Naive thymus-derived CD8-positive, alpha-beta T cell (primary cell): ENCODE data around the gene EYS. TPM values are rescaled to one million over a fixed set of nuclear protein-coding genes. Genes with fewer than 3 reads are reported as not detected.
"Not testable (repeated sequence)": the region's sequence is repeated elsewhere in the genome, so short reads cannot be mapped to it uniquely, and the experiment has no call there.

Experiments used
- ATAC-seq, 2 donors: fragments of 150-1000 bp; cut with Tn5 transposase in 1 of 2; sonication (Bioruptor Pico), chemical (Tn5 transposase) in 1 of 2; 1 replicate in 1 of 2; 2 replicates in 1 of 2; pipeline ENCODE4 v1.10.0; 2021; ENCODE audit warnings: mild to moderate bottlenecking in 2 of 2, moderate library complexity in 2 of 2
- POLR2A ChIA-PET: fragments of 350-600 bp; sonication (Branson Sonifier 250); formaldehyde crosslinking; loops from one replicate; lab custom pipeline; 2021; ENCODE audit warnings: antibody characterized with exemption; lab: Charles Lee
- DNase-seq, 10 donors: peaks; one replicate each; pipeline versions ENCODE4 v3.0.0 to v3.0.0-alpha.2; 2020 to 2022
- H3K27ac Mint-ChIP-seq, 10 donors: one replicate each; pipeline ENCODE4 v1.8.0; 2020 to 2022; ENCODE audit warnings: mild to moderate bottlenecking in 10 of 10, mixed read lengths in 10 of 10, moderate library complexity in 4 of 10, inconsistent platforms in 1 of 10
- H3K27me3 Mint-ChIP-seq, 5 donors: one replicate each; pipeline ENCODE4 v1.8.0; 2021 to 2022; ENCODE audit warnings: mixed read lengths in 5 of 5
- H3K36me3 Mint-ChIP-seq, 3 donors: one replicate each; pipeline ENCODE4 v1.8.0; 2020 to 2022; ENCODE audit warnings: mixed read lengths in 3 of 3, mild to moderate bottlenecking in 2 of 3, inconsistent platforms in 1 of 3
- H3K4me1 Mint-ChIP-seq, 4 donors: one replicate each; pipeline ENCODE4 v1.8.0; 2021 to 2022; ENCODE audit warnings: mixed read lengths in 4 of 4
- H3K4me3 Mint-ChIP-seq, 10 donors: one replicate each; pipeline ENCODE4 v1.8.0; 2020 to 2022; ENCODE audit warnings: mild to moderate bottlenecking in 10 of 10, mixed read lengths in 10 of 10, moderate library complexity in 6 of 10, inconsistent platforms in 1 of 10
- H3K9me3 Mint-ChIP-seq, 9 donors: one replicate each; pipeline ENCODE4 v1.8.0; 2020 to 2022; ENCODE audit warnings: mixed read lengths in 9 of 9, mild to moderate bottlenecking in 3 of 9, inconsistent platforms in 1 of 9, moderate library complexity in 1 of 9
- polyA plus RNA-seq, 3 donors: library from polyadenylated mRNA; unstranded; fragments of 300-500 nt; fragmentation: Illumina TruSeq; gene quantifications; one replicate each; pipeline ENCODE4 v1.2.3, GENCODE V29; 2021
- total RNA-seq, 8 experiments: library from RNA in 2 of 8; stranded (reverse) in 2 of 8; gene quantifications; one replicate each; pipeline ENCODE4 v1.2.3 and lab custom pipeline; 2021 to 2026

EYS gene
- total and polyA plus RNA-seq, 5 experiments from 2014 or later, result 0.07 to 0.09 TPM; not detected in 3

DNA sequence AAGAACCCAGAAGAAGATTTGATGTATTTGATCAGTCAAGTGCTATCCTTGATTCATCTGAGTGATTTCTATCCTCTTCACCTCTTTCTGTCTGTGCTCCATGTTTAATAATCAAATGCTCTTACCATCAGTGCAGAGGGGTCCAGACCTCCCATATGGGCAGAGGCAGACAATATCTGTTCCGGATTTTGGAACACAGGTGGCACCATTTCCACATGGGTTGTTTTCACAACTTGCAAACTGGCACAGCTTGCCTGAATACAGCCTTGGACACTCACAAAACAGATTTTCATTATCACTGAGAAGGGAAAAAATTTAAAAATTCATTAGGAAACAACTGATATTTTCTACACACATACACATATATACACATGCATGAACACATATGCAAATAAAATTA, 1843.0 kb downstream of the EYS start:
- Mint-ChIP-seq H3K27me3 (no peaks in the 10 kb centered on the region), H3K9me3 (no peaks in the 10 kb centered on the region), H3K36me3 (no peaks in the 10 kb centered on the region), H3K4me3 (no peak overlapping the region), H3K27ac (no peak overlapping the region), H3K4me1 (no peaks in the 10 kb centered on the region)
- DNase-seq (no peak), ATAC-seq (no peak)
- POLR2A ChIA-PET, result no interaction called here

DNA sequence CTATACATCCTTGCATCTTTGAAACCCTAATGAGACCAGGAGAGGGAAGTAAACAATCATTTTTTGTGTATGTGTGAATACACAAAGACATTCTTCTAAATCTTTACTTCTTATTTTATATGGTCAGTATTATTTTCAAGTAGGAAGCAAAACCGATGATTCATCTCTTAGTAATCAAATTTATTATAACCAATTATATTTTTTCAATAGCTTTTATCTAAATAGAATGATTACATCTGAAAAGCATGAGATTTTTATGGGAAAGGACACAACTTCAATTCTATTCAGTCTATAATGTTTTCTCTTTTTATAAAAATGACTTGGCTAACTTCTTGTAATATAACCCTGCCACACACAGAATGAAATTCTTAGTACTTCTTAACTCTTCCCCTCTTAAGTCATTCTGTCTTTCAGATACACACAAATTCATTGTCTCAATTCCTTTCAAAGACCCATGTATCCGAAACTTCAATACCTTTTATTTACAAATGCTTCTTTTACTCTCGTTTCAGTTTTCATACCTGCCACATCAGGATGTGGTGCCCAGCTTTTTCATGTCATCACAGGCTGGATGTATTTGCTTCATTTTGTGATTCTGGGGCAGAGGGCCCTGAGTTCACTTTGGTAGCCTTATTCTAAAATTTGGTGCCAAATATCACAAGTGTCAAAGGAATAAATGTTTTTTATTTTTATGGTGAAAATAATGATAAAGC, 1844.4 kb downstream of the EYS start:
- DNase-seq (no peak), ATAC-seq (no peak)
- Mint-ChIP-seq H3K4me1 (no peaks in the 10 kb centered on the region), H3K27me3 (no peaks in the 10 kb centered on the region), H3K36me3 (no peaks in the 10 kb centered on the region), H3K9me3 (no peaks in the 10 kb centered on the region), H3K27ac (no peak overlapping the region), H3K4me3 (no peak overlapping the region)
- POLR2A ChIA-PET, result no interaction called here

DNA sequence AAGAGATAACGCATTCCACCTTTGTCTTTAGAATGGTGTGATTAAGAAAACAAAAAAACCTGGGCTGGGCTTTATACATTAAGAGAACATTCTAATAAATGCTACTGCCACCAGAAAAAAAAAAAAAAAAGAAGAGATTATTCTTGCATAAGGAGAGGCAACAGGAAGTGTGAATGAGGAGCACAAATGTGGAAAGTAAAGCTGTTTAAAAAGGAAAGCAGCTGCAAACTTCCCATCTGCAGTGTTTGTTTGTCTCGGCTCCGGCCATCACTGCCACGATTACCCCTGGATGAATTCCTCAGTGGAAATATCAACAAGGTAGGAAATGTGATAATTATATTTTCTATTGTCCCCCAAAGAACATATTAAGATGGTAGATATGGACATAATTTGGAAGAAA, 1847.5 kb downstream of the EYS start:
- no peak for ATAC-seq
- Mint-ChIP-seq H3K4me1 (no peaks in the 10 kb centered on the region), H3K27me3 (no peaks in the 10 kb centered on the region), H3K4me3 (no peak overlapping the region), H3K27ac (no peak overlapping the region), H3K36me3 (no peaks in the 10 kb centered on the region), H3K9me3 (peaks cover 0 to 2% (median 0%) of the 10 kb centered on the region in 9 donors)
- no peak for DNase-seq
- POLR2A ChIA-PET, result no interaction called here

DNA sequence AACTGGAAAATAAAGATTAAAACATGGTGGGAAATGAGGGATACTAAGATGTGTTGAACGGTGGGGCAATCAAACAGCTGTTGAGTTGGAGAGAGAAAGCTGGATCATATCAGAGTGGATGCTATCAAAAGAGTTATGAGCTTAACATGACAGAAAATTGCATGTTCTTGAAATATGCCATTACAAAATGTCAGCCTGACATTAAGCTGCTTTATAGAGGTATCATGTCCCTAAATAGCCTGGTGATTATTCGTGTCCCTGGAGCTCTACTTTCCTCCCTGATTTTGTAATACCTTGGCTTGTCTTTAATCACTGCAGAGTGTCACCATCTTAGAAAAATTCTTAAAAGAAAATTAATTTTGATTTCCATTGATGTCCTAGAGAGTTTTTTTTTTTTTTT, 1848.3 kb downstream of the EYS start:
- no peak for DNase-seq
- no peaks in the 10 kb centered on the region for H3K27me3 Mint-ChIP-seq
- no peaks in the 10 kb centered on the region for H3K4me1 Mint-ChIP-seq
- no peak overlapping the region for H3K27ac Mint-ChIP-seq
- H3K4me3 Mint-ChIP-seq, result no peak overlapping the region
- POLR2A ChIA-PET, result no interaction called here
- no peaks in the 10 kb centered on the region for H3K36me3 Mint-ChIP-seq
- peaks cover 0 to 2% (median 0%) of the 10 kb centered on the region in 9 donors for H3K9me3 Mint-ChIP-seq
- no peak for ATAC-seq

DNA sequence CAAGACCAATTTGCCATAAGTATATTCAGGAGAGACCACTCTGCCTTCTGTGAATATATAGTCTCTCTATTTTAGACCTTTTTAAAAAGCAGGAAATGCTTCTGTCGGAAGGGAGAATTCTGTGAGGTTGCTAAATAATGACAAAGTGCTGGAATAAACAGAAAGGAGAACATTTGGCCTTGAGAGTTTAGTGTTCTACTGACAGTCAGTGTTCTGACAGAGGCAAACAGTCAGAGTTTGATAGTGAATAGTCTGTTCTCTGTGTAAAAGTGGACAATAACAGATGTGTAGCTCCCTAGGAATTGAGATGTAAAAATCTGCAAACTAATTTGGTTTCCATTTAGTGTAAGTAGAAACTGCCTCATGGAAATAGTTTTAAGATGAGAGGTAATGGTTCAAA, 1850.8 kb downstream of the EYS start:
- POLR2A ChIA-PET, result no interaction called here
- DNase-seq (no peak), ATAC-seq (no peak)
- no peaks in the 10 kb centered on the region for H3K4me1 Mint-ChIP-seq
- H3K4me3 Mint-ChIP-seq, result no peak overlapping the region
- no peaks in the 10 kb centered on the region for H3K36me3 Mint-ChIP-seq
- peaks cover 0 to 12% (median 6%) of the 10 kb centered on the region in 9 donors for H3K9me3 Mint-ChIP-seq
- no peak overlapping the region for H3K27ac Mint-ChIP-seq
- peaks cover 0 to 4% (median 0%) of the 10 kb centered on the region in 5 donors for H3K27me3 Mint-ChIP-seq

DNA sequence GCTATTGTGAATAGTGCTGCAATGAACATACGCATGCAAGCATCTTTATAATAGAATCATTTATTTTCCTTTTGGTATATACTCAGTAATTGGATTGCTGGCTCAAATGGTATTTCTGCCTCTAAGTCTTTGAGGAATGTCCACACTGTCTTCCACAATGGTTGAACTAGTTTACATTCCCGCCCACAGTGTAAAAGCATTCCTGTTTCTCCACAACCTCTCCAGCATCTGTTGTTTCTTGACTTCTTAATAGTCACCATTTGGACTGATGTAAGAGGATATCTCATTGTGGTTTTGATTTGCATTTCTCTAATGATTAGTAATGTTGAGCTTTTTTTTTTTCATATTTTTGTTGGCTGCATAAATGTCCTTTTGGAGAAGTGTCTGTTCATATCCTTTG, 1862.7 kb downstream of the EYS start:
- Mint-ChIP-seq H3K4me1 (no peaks in the 10 kb centered on the region), H3K4me3 (no peak overlapping the region), H3K9me3 (peaks cover 0 to 24% (median 9%) of the 10 kb centered on the region in 9 donors), H3K27ac (no peak overlapping the region), H3K36me3 (peaks cover 0 to 4% (median 0%) of the 10 kb centered on the region in 3 donors), H3K27me3 (peaks cover 2 to 13% (median 4%) of the 10 kb centered on the region in 5 donors)
- ATAC-seq (no peak), DNase-seq (no peak)
- POLR2A ChIA-PET, result no interaction called here

DNA sequence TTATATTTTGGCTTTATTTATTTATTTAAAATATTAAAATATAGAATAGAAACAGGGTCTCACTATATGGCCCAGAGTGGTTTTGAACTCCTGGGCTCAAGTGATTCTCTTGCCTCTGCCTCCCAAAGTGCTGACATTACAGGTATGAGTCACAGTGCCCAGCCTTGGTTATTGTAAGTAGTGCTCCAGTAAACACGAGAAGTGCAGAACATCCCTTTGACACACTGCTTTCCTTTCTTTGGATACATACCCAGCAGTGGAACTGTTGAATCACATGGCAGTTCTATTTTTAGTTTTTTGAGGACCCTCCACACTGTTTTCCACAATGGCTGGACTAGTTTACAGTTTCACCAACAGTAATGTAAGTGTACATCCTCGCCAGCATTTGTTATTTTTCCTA, 1867.5 kb downstream of the EYS start:
- peaks cover 0 to 4% (median 0%) of the 10 kb centered on the region in 3 donors for H3K36me3 Mint-ChIP-seq
- DNase-seq (no peak), ATAC-seq (no peak)
- peaks cover 2 to 24% (median 8%) of the 10 kb centered on the region in 9 donors for H3K9me3 Mint-ChIP-seq
- no peak overlapping the region for H3K4me3 Mint-ChIP-seq
- POLR2A ChIA-PET, result no interaction called here
- H3K27ac Mint-ChIP-seq, result no peak overlapping the region
- peaks cover 0 to 10% (median 2%) of the 10 kb centered on the region in 5 donors for H3K27me3 Mint-ChIP-seq
- no peaks in the 10 kb centered on the region for H3K4me1 Mint-ChIP-seq

DNA sequence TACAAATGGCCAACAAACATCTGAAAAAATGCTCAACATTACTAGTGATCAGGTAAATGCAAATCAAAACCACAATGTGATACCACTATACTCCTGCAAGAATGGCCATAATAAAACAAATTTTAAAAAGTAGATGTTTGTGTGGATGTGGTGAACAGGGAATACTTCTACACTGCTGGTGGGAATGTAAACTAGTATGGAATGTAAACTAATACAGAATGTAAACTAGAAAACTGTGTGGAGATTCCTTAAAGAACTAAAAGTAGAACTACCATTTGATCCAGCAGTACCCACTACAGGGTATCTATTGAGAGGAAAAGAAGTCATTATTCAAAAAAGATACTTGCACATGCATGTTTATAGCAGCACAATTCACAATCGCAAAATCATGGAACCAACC, 1878.3 kb downstream of the EYS start:
- H3K9me3 Mint-ChIP-seq, result peaks cover 0 to 52% (median 21%) of the 10 kb centered on the region in 9 donors
- H3K27ac Mint-ChIP-seq, H3K4me1 Mint-ChIP-seq, ATAC-seq, H3K4me3 Mint-ChIP-seq, DNase-seq, POLR2A ChIA-PET: not testable (repeated sequence)
- H3K27me3 Mint-ChIP-seq, result peaks cover 0 to 19% (median 3%) of the 10 kb centered on the region in 5 donors
- H3K36me3 Mint-ChIP-seq, result peaks cover 0 to 19% (median 0%) of the 10 kb centered on the region in 3 donors

DNA sequence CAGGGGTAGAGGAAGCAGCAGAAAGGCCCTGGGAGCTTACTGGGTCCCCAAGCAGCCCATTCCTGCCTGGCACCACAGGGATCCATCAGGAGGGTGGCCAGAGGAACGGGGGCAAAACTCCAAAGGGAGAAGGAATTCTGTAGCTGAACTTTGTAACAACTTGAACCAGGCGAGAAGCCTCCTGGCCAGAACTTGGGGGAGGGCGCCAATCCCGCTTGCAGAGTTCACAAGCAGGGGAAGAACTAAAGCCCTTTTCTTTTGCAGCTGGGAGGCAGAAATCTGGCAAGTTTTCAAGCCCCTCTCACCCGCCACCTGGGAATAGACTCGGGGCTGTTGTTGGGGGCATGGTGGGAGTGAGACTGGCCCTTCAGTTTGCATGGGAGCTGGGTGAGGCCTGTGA, 1882.3 kb downstream of the EYS start:
- POLR2A ChIA-PET, result no interaction called here
- Mint-ChIP-seq H3K4me1 (no peaks in the 10 kb centered on the region), H3K27ac (no peak overlapping the region), H3K4me3 (no peak overlapping the region), H3K27me3 (peaks cover 0 to 23% (median 4%) of the 10 kb centered on the region in 5 donors), H3K9me3 (peaks cover 0 to 34% (median 14%) of the 10 kb centered on the region in 9 donors), H3K36me3 (peaks cover 0 to 19% (median 0%) of the 10 kb centered on the region in 3 donors)
- ATAC-seq (no peak), DNase-seq (no peak)

DNA sequence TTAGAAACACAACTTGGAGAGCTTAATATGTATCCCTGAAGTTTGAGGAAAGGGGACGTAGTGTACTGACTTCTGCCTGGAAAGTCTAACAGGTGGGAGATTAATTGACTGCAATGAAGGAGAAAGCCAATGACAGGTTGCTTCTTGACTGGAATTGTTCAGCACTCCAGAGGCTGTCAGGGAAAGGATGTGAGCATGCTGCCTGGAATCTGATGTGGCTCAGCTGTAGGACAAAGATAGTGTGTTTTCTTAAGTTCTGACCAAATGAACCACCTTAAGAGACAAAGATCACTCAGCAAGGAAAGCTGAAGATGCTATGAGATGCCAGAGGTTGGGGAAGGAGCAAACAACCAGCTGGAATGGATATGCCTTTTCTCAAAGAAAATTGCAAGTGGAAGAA, 1885.6 kb downstream of the EYS start:
- no peak overlapping the region for H3K27ac Mint-ChIP-seq
- H3K27me3 Mint-ChIP-seq, result peaks cover 2 to 23% (median 6%) of the 10 kb centered on the region in 5 donors
- ATAC-seq (no peak), DNase-seq (no peak)
- H3K36me3 Mint-ChIP-seq, result peaks cover 0 to 9% (median 0%) of the 10 kb centered on the region in 3 donors
- H3K4me3 Mint-ChIP-seq, result no peak overlapping the region
- H3K4me1 Mint-ChIP-seq, result no peaks in the 10 kb centered on the region
- POLR2A ChIA-PET, result no interaction called here
- H3K9me3 Mint-ChIP-seq, result peaks cover 0 to 12% (median 3%) of the 10 kb centered on the region in 9 donors

DNA sequence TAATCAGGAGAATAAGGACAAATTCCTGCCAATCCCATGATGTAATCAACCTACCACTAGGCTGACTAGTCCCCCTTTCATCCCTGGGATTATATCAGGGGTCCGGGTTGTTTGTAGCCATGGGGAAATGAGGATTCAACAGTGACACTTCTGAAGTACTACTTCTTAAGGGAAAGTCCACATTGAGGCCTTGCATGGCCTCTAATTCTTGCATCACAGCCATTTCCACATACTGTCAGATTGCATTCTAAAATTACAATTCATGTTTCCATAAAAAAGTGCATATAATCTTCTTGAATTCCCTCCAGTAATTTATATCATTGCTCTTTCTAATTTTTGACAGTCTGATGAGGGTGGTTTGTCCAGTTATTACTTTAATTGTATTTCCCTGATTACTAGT, 1887.2 kb downstream of the EYS start:
- POLR2A ChIA-PET, result no interaction called here
- DNase-seq, result no peak
- no peaks in the 10 kb centered on the region for H3K9me3 Mint-ChIP-seq

DNA sequence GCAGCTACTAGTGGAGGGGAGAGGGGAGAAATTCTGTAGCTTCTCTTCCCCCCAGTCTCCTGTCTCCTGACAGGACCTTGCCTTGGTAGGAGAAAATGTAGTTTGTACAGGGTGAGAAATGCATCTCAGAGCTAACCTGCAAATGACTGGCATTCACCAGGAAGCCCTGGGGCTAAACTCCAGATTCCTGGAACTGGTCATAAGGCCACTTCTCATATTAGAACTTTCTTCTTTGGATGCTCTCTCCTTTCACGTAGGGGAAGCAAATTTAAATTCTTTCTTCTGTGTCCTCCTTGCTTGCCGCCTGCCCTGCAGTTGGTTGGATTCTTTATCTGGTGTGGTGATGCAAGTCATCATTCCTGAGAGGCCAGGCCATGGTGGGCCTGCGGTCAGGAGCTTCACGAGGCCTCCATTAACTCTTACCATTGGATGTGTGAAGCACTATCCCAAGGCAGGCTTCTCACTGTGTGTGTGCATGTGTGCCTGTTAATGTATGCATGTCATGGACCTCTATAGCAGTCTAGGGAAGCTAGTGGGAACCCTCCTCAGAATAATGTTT, 1889.5 kb downstream of the EYS start:
- Mint-ChIP-seq H3K36me3 (no peaks in the 10 kb centered on the region), H3K27me3 (peaks cover 0 to 7% (median 4%) of the 10 kb centered on the region in 5 donors), H3K4me1 (no peaks in the 10 kb centered on the region), H3K9me3 (no peaks in the 10 kb centered on the region), H3K4me3 (no peak overlapping the region), H3K27ac (no peak overlapping the region)
- DNase-seq (no peak), ATAC-seq (no peak)
- POLR2A ChIA-PET, result no interaction called here

More for the DNA sequence above, 1887.2 kb downstream of the EYS start:
- ATAC-seq, result no peak
- Mint-ChIP-seq H3K27me3 (peaks cover 1 to 15% (median 4%) of the 10 kb centered on the region in 5 donors), H3K4me3 (no peak overlapping the region), H3K27ac (no peak overlapping the region), H3K36me3 (no peaks in the 10 kb centered on the region), H3K4me1 (no peaks in the 10 kb centered on the region)

DNA sequence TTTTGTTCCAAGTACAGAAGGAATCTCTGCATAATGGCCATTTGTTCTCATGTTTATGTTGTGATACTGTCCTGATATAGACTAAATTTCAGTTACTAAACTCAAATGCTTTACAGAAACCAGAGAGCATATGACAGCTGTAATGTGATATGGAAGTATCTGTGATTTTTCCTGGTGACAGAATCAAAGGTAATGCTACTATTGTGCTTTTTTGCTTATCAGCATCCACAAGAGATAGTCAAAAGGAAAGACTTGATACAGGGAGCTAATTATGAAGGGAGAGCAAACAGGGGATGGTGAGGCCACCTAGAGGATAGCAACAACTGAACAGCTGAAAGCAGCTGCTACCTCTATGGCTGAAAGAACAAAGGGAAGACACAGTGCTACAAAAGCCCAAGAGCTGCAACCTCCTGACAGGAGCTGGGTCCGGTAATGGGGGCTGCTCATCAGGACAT, 1890.0 kb downstream of the EYS start:
- H3K4me1 Mint-ChIP-seq, result no peaks in the 10 kb centered on the region
- ATAC-seq, result no peak
- H3K36me3 Mint-ChIP-seq, result no peaks in the 10 kb centered on the region
- H3K4me3 Mint-ChIP-seq, result no peak overlapping the region
- peaks cover 0 to 9% (median 5%) of the 10 kb centered on the region in 5 donors for H3K27me3 Mint-ChIP-seq
- H3K27ac Mint-ChIP-seq, result peak overlapping the region in 1 of 10 donors; percentile 68
- POLR2A ChIA-PET, result no interaction called here
- no peak for DNase-seq
- no peaks in the 10 kb centered on the region for H3K9me3 Mint-ChIP-seq
